Fibroblast of villous mesenchyme (primary cell): Measurements from ENCODE around the gene P3H3. TPM values are rescaled to one million over a fixed set of nuclear protein-coding genes. Genes with fewer than 3 reads are reported as not detected.

Experiments used
- DNase-seq: peaks from one replicate; pipeline ENCODE4 v3.0.0-alpha.2; 2010; ENCODE audit warnings: low read depth
- H3K4me3 ChIP-seq: 2 replicates; pipeline ENCODE4 v1.5.1; 2011; ENCODE audit warnings: low read depth, mild to moderate bottlenecking, low read length
- CTCF ChIP-seq: IDR thresholded peaks from 2 replicates; pipeline ENCODE4 v1.5.1; 2012; ENCODE audit warnings: low read depth, mild to moderate bottlenecking, low read length; ENCODE audit not compliant: insufficient read depth
- total RNA-seq: library from RNA; depleted of rRNA; stranded (reverse); fragments of >200 nt; gene quantifications from 2 replicates; pipeline ENCODE4 v1.2.3, GENCODE V29; 2012

P3H3 gene
- total RNA-seq, 1 donor: 91.1 TPM

DNA sequence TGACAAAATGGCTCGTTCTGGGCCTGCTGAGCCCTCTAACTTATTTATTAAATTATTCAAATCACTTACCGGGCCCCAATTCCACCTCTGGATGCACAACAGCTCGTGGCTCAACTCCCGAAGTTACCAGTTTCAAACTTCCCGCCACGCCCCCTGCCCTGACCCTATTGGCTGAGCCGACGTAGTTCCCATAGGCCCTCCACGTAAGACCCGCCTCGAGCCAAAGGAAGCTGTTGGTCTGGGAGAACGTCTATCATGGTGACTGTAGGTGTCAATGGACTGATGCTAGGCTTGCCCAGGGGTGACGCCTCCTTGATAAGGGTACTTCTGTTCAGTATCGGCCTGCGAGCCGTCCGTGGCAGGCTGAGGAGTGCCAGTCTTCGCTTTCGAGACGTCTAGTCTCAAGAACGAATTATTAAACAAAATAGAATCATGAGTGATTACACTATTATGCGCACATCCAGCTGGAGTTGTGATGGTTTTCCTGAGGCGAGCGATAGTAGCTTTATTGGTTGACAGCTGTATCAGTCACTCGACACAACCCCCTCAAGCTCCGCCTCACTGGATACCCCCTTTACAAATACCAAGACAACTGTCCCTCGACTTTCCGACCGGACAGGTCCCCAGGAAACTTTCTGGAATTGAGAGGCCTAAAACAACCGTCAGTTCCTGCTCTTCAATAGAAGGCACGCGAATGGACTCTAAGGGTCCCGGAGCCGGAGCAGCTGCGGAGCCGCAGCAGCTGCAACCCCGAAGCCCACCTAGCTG is 23.1 kb downstream of the P3H3 start, which contains the start of gene CDCA3:
TSS of gene CDCA3 (minus strand) at position 134 of the 768 bp plus-strand sequence. CDS start 334 bp downstream, outside the sequence.
- H3K4me3 ChIP-seq: peak within 1 kb of the TSS; percentile 75
- DNase-seq: peak; percentile 99
- TF ChIP-seq CTCF: no peak

DNA sequence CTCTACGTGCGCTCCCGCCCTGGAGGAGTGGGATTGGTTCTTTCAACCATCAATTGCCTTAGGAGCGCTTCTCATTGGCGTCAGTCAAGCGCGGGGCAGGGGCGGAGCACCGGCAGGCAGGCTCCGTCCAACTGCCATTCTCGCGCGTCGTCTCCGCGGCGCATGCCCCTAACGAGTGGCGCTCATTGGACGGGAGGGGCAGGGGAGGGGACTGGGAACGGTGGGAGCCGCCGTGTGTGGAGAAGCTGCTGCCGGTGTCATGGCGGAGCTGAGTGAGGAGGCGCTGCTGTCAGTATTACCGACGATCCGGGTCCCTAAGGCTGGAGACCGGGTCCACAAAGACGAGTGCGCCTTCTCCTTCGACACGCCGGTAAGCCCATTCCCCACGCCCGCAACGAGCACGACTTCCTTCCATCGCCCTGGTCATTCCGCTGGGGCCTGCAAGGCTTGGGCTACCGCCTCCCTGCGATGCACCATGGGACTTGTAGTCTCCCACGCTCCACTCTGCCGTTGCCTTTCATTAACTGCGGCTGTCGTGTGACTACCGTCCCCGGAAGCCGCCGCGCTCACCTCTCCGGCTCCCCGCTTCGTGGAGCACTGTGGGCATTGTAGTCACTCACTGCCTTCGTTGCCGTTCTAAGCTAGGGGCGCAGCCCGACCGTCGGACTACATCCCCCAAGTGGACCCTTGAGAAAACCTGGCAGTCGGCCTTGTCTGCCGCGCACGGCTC is 23.9 kb downstream of the P3H3 start, which contains the start of gene USP5:
TSS of gene USP5 (plus strand) at position 230 of the 730 bp plus-strand sequence. CDS start at position 260, 30 bp downstream.
- peak; percentile 100 for DNase-seq
- TF ChIP-seq CTCF: no peak
- peak within 1 kb of the TSS; percentile 75 for H3K4me3 ChIP-seq

GRCh38 chr12:6852651-6853354 is 24.6 kb downstream of the P3H3 start:
- no peak for TF ChIP-seq CTCF
- peak; percentile 72 for DNase-seq
- H3K4me3 ChIP-seq: peak overlapping the region; percentile 75

DNA sequence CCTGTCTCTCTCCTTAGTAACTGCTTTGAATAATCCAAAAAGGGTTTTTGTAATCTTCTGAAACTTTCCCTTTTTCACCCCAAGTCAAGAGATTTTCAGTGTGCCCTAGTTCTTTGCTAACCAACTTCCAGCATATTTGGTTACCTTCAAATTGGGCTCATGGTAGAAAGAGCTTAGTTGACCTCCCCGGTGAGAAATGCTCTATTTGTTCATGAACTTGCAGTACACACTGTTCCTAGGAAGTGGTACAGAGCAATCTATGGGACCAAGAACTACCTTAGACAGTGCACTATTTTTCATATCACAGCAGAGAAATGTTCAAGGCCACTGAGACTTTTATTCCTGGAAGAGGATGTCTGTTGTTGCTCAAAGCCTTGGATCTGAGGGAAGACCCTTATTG is 25.4 kb downstream of the P3H3 start:
- DNase-seq: no peak
- no peak for TF ChIP-seq CTCF
- no peak overlapping the region for H3K4me3 ChIP-seq

DNA sequence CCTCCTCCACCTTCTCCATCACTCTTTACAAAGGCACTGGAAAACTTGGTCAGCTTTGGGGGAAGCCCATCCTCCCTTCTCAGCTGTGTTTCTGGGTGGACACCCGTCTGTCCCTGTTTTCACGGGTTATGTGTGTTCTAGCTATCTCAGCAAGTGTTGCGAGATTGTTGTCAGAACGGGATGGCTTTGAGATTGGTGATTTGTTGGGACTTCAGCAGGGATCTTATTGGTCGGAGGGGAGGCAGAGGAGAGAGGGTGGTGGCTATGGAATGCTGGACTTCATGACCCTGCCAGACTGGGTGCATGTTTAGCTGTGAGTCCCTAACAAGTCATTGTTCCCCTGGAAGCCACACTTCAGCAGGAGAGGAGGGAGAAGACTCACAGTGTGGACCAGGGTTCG is 25.8 kb downstream of the P3H3 start:
- no peak for DNase-seq
- no peak overlapping the region for H3K4me3 ChIP-seq
- TF ChIP-seq CTCF: no peak

DNA sequence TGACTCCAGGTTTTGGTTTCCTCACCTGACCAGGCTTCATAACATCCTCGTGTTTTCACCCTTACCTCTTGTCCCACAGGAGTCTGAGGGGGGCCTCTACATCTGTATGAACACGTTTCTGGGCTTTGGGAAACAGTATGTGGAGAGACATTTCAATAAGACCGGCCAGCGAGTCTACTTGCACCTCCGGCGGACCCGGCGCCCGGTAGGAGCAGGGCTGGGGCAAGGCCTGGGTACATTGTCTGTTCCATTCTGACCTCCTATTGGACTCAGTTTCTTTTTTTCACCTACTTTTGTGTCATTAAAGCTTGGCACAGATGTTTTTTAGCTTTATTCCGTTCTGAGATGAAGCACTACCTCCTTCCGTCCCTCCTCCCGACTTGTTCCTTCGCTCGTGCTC is 27.1 kb downstream of the P3H3 start:
- TF ChIP-seq CTCF: no peak
- no peak for DNase-seq

More for the DNA sequence above, 27.1 kb downstream of the P3H3 start:
- no peak overlapping the region for H3K4me3 ChIP-seq
